Activated CD8-positive, alpha-beta memory T cell treated with anti-CD3 and anti-CD28 coated beads for 1 hour (primary cell): Measurements from ENCODE around the gene CCDC59.
"Not testable (repeated sequence)": the region's sequence is repeated elsewhere in the genome, so short reads cannot be mapped to it uniquely, and the experiment has no call there.

Experiments
- DNase-seq, 2 donors: peaks; one replicate each; pipeline ENCODE4 v3.0.0-alpha.2; 2020; ENCODE audit warnings: low read depth in 1 of 2; ENCODE audit errors: extremely low read depth in 1 of 2

CCDC59 gene

GRCh38 chr12:82358200-82359114 lies at the start of gene CCDC59, which contains the start of gene METTL25:
CCDC59 (minus strand) TSS chr12:82358387; CDS start chr12:82358376, 11 bp downstream.
METTL25 (plus strand) TSS chr12:82358529; CDS start chr12:82358566, 37 bp downstream.
- peak; percentile 95 to 97 for DNase-seq

GRCh38 chr12:82407481-82407880 lies 49.3 kb upstream of the CCDC59 start:
- DNase-seq, result no peak

- no peak for DNase-seq
These were observed 48.5 kb upstream of the CCDC59 start for GRCh38 chr12:82406651-82407050.

GRCh38 chr12:82400819-82401218 lies 42.6 kb upstream of the CCDC59 start:
- DNase-seq, result no peak

GRCh38 chr12:82398879-82399278 lies 40.7 kb upstream of the CCDC59 start:
- DNase-seq, result no peak

GRCh38 chr12:82383930-82384552 lies 25.9 kb upstream of the CCDC59 start:
- DNase-seq, result no peak

- DNase-seq, result no peak
These were observed 20.8 kb upstream of the CCDC59 start for GRCh38 chr12:82378997-82379396.

- no peak for DNase-seq
These were observed 17.0 kb upstream of the CCDC59 start for GRCh38 chr12:82375201-82375600.

- DNase-seq, result no peak
These were observed 8.0 kb upstream of the CCDC59 start for GRCh38 chr12:82366197-82366596.

GRCh38 chr12:82363990-82364389 lies 5.8 kb upstream of the CCDC59 start:
- no peak for DNase-seq

- DNase-seq, result no peak
These were observed 3.3 kb upstream of the CCDC59 start for GRCh38 chr12:82361461-82361915.

- not testable (repeated sequence) for DNase-seq
These were observed 2.6 kb upstream of the CCDC59 start for GRCh38 chr12:82360834-82361233.

GRCh38 chr12:82359115-82359478 lies 910 bp upstream of the CCDC59 start:
- no peak for DNase-seq

- no peak for DNase-seq
These were observed 365 bp downstream of the CCDC59 start for GRCh38 chr12:82357845-82358199.

- no peak for DNase-seq
These were observed 847 bp downstream of the CCDC59 start for GRCh38 chr12:82357340-82357739.

GRCh38 chr12:82351390-82351789 lies 6.8 kb downstream of the CCDC59 start:
- DNase-seq, result no peak

- no peak for DNase-seq
These were observed 8.0 kb downstream of the CCDC59 start for GRCh38 chr12:82350161-82350560.

GRCh38 chr12:82329508-82329907 lies 28.7 kb downstream of the CCDC59 start:
- no peak for DNase-seq

GRCh38 chr12:82327861-82328260 lies 30.3 kb downstream of the CCDC59 start:
- DNase-seq, result no peak

GRCh38 chr12:82326905-82327503 lies 31.2 kb downstream of the CCDC59 start:
- DNase-seq, result no peak

GRCh38 chr12:82325540-82326336 lies 32.4 kb downstream of the CCDC59 start:
- DNase-seq, result no peak
